Lung microvascular endothelial cell (primary cell): ENCODE data around the gene ATAD5. TPM values are rescaled to one million over a fixed set of nuclear protein-coding genes. Genes with fewer than 3 reads are reported as not detected.
"Not testable (repeated sequence)": the region's sequence is repeated elsewhere in the genome, so short reads cannot be mapped to it uniquely, and the experiment has no call there.

Experiments used
- DNase-seq, 2 donors: peaks; one replicate each; pipeline versions ENCODE4 v3.0.0 to v3.0.0-alpha.2; 2010; ENCODE audit warnings: low read depth in 2 of 2
- total RNA-seq: library from RNA; depleted of rRNA; stranded (reverse); fragments of >200 nt; gene quantifications from 2 replicates; pipeline ENCODE4 v1.2.1, GENCODE V29; 2014

ATAD5 gene
- total RNA-seq, 1 donor from 2014 or later = 0.79 TPM

DNA sequence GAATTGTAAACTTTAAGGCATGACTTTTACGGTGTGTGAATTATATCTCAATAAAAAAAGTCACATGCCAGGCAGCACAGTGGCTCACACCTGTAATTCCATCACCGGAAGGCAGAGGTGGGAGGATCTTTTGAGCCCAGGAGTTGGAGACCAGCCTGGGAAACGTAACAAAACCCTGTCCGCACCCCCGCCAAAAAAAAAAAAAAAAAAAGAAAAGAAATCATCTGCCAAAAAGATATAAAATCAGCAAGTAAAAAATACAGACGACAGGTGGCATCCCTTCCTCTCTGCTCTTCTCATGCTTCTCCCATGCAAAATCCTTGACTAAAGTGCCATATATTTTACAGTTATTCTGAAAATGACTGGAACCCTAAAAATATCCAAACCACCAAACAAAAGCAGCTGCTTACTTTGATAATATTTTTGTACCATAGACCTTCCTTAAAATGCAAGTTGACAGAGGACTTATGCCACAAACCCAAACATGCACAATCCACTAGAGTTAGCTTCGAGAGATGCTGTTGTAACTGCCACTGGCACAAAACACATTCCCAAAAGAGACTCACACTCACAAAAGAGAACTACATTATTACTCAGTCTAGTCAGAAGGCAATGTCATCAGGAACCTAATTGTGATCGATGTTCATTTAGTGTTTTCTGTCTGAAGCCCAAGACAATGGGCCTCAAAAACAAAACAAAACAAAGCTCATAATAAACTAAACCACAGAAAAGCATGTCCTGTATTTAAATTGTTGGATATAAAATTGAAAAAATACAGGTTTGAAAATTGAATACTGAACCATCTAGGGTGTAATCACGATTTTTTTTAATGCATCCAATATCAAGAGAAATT is 9.7 kb upstream of the ATAD5 start:
- no peak for DNase-seq

DNA sequence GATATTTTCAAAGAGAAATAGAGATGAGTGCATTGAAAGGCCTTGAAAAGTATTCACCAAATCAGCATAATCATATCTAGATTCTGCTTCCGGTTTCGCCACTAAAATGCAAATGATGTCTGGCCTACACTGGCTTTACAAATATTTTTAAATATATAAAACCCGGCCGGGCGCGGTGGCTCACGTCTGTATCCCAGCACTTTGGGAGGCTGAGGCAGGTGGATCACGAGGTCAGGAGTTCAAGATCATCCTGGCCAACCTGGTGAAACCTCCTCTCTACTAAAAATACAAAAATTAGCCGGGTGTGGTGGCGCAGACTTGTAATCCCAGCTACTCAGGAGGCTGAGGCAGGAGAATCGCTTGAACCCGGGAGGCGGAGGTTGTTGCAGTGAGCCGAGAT is 8.8 kb upstream of the ATAD5 start:
- not testable (repeated sequence) for DNase-seq

DNA sequence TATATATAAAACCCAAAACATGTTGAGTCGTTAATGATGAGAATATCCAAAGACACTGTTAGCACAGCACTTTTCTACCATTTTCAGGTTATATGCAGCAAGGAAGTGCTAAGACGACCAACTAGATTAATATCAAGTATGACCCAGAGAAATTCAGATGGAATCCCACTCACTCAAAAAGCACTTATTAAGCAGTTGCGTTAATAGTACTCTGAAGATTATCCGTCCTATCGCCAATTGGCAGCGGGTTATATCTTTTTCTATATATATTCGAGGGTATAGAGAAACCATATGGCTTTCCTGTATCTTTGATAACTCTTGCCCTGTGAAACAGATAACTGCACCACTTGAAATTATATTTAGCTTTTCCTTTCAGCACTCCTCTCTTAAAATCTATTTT is 8.3 kb upstream of the ATAD5 start:
- DNase-seq = no peak

DNA sequence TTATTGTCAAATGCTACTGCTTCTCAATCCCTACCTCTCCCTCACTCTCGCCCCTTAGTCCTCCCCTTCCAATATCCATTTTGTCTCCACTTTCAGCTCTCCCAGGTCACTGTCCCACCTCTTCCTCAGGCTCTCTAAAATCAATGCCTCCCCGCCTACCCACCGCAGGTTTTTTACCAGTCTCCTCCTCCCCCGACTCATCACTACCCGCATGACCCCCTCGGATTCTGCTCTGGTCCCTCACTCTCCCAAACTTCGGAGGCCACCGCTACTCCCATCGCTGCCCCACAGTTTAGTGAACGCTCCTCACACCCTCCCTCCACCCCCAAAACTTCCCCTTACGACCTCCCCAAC is 7.8 kb upstream of the ATAD5 start:
- DNase-seq = peak in 1 of 2 donors; percentile 21

DNA sequence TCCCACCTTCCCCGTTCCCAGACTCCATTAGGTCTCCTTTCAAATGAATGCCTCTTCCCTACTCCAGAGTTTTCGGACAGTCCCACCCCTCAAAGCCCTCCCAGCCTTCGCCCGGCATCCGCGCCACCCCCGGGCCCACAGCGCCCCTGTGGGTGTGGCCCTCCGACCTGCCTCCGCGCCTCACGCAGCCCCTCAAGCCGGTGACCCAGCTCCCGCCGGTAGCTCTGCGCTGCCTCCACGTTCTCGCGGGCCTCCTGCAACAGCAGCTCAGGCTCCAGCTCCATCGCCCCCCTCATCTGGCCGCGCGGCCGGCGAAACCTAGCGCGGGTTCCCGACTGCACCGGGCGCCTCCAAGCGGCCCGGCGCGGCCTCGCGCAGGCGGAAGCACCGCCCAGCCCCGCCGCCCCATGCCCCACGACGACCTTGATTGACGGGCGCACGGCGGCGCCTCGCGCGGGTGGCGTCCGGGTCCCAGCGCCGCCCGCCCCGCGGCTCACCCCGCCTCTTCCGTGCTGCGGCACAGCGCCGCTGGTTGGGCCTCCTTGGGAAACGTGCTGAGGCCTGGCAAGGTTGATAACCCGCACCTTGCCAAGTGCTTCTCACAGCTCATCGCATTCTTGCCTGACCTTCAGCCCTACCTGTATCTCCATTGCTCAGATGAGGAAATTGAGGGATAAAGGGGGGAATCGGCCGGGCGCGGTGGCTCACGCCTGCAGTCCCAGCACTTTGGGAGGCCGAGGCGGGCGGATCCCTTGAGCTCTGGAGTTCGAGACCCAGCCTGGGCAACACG is 7.2 kb upstream of the ATAD5 start, which contains the start of gene CRLF3:
Gene CRLF3, minus strand, starts transcription at position 337 of the 790 bp plus-strand sequence. Its CDS starts 41 bp downstream, at position 296.
- DNase-seq = peak; percentile 93 to 94

DNA sequence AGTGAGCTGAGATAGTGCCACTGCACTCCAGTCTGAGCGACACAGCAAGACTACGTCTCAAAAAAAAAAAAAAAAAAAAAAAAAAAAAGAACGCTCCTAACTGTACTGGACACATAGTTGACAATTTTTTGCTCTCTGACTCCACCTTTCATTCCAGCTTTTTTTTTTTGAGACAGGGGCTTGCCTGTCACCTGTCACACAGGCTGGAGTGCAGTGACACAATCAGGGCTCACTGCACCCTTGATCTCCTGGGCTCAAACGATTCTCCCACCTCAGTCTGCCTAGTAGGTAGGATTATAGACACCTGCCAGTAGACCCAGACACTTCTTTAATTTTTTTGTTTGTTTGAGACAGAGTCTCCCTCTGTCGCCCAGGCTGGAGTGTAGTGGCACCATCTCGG is 4.7 kb upstream of the ATAD5 start:
- DNase-seq = no peak

DNA sequence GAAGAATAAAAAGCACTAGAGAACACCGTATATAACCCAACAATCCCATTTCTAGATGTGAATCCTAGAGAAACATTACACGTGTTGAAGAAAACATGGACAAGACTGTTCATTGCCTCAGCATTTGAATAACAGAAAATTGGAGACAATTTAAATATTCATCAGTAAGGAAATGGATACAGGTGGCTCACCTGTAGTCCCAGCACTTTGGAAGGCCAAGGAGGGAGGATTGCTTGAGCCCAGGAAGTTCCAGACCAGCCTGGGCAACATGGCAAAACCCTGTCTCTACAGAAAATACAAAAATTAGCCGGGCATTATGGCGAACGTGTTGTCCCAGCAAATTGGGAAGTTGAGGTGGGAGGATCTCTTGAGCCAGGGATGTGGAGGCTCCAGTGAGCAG is 2.7 kb upstream of the ATAD5 start:
- DNase-seq = no peak

DNA sequence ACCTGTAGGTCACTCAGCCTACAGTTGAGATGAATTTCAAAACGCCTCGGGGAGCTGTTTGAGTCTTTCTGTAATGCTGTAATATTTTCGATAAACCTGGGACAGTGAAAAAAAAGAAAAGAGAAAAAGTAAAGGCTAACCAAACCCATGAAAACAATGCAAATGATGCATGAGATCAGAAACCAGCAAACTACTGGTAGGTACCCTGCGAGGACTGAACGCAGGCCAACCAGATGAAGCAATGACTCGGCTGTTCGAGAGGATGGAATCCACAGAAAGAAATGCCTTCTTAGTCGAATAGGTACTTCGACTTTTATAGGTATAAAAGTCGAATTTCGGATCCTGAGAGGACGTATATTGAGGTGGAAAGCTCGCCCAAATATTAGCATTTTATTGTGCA is 509 bp upstream of the ATAD5 start:
- DNase-seq = peak; percentile 22 to 30

DNA sequence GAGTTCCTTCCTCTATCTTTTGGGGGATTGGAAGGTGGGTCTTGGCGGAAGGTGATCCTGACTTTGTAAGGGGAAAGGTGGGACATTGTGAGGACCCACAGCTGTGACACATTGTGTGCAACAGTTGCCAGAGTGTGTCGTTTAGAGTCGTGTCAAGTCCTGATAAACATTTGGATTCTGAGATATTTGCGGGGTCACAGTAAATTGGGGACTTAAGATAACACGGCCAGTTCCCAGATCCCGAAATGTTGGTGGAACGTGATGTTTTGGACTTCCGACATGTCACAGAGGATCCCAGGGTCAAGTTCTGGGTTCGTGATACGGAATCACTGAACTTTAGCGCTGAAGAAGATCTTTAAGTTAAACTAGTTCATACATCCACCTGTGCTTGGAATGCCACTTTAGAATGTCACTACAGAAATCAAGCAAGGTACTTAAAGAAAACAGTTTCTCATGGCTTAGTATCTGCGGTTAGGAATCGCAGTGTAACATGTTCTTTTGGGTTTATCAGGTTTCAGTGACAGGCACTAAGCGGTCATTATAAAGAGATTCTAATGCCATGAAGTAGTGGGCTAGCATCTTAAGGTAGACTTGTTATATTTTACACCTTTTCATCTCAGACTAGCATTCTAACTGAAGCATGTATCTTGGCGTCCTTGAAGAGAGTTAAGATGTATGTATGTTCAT is 815 bp downstream of the ATAD5 start:
- DNase-seq = no peak

DNA sequence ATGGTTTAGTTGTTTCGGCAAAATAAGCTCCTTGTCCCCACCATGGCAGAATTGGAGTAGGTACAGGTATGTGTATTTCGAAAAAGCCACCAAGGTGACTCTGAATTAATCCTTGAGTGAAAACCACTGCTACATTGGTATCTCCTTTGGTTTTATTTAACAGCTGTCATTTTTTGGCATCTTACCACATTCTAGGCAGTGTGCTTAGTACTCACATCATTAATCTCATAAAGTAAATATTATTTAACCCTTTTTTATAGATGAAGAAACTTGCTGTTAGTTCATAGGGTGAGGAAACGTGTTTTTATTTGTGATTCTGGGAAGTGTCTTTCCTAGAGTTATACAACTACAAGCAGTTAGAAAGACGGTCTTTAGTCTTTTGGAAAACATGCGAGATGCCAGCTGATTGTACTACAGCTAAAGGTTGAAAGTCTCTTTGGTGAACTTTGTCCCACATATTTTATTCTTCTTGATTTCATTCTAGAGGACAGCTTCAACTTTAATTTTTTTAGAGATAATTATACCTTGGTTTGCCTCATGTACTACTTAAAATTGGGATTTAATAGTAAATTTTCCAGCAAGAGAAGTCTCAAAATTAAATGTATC is 6.5 kb downstream of the ATAD5 start:
- DNase-seq = no peak

DNA sequence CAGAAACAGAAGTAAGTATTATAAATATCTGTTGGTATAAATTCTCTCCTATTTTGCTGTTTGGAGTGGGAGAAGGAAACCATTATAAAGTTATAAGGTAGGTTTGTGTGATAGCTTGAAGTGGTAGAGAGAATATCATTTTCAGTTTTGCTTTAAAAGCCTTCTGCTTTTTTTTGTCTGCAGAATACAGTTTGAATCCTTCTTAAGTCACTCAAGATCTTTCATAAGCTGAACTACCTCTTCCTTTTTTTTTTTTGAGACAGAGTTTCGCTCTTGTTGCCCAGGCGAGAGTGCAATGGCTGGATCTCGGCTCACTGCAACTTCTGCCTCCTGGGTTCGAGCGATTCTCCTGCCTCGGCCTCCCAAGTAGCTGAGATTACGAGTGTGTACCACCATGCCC is 9.0 kb downstream of the ATAD5 start:
- no peak for DNase-seq

DNA sequence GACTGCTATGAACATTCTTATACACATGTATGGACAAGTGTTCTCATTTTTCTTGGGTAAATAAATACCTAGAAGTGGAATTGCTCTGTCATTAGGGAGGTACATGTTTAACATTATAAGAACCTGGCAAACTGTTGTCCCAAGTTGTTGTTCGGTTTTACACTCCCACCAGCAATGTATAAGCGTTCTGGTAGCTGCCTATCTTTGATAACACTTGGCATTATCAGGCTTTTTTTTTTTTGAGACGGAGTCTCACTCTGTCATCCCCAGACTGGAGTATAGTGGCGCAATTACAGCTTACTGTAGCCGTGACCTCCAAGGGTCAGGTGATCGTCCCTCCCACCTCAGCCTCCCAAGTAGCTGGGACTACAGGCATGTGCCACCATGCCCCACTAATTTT is 16.3 kb downstream of the ATAD5 start:
- DNase-seq = no peak

DNA sequence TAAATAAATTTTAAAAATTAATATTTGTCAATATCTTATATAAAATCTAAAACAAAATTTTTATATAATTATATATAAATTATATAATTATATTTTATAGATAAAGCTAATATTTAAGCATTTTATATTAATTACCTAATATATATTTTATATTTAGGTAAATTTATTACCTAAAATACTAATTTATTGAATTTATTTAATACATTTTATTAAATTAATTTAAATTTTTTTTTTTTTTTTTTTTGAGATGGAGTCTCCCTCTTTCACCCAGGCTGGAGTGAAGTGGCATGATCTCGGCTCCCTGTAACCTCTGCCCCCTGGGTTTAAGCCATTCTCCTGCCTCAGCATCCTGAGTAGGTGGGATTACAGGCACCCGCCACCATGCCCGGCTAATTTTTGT is 22.4 kb downstream of the ATAD5 start:
- DNase-seq = no peak

DNA sequence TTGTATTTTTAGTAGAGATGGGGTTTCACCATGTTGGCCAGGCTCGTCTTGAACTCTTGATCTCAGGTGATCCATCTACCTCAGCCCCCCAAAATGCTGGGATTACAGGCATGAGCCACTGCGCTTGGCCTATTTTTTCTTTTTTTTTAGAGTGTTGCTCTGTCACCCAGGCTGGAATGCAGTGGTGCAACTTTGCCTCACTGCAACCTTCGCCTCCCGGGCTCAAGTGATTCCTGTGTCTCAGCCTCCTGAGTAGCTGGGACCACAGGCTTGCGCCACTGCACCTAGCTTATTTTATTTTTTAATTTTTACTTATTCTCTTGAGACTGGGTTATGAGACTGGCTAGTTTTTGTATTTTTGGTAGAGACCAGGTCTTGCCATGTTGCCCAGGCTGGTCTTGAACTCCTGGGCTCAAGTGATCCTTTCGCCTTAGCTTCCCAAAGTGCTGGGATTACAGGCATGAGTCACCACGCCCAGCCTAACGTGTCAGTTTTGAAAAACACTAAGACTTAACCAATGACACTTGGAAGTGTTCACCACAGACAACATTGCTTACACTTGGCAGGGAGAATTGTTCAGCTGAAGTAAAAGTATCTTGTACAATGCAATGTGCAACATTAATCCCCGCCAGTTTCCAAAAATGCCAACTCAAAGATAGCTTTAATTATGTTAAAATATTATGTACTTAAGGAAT is 26.9 kb downstream of the ATAD5 start:
- no peak for DNase-seq

DNA sequence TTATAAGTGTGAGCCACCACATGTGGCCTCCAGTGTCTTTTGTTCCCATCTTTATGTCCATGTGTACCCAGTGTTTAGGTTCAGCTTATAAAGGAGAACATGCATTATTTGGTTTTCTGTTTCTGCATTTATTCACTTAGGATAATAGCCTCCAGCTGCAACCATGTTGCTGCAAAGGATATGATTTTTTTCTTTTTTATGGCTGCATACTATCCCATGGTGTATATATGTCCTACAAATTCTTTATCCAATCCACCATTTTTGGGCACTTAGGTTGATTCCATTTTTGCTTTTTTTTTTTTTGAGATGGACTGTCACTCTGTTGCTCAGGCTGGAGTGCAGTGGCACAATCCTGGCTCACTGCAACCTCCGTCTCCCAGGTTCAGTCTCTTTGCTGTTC is 32.9 kb downstream of the ATAD5 start:
- DNase-seq = no peak

DNA sequence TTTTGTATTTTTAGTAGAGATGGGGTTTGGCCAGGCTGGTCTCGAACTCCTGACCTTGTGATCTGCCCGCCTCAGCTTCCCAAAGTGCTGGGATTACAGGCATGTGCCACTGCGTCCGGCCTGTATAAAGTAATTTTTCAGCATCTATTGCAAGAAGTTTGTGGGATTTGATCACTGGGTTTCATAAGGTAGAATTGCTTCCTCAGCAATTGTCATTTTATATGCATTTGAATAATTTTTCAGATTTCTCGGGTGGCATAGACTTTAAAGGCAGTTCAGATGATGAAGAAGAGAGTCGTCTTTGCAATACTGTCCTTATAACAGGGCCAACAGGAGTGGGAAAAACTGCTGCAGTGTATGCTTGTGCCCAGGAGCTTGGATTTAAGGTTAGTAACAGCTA is 37.2 kb downstream of the ATAD5 start:
- no peak for DNase-seq

DNA sequence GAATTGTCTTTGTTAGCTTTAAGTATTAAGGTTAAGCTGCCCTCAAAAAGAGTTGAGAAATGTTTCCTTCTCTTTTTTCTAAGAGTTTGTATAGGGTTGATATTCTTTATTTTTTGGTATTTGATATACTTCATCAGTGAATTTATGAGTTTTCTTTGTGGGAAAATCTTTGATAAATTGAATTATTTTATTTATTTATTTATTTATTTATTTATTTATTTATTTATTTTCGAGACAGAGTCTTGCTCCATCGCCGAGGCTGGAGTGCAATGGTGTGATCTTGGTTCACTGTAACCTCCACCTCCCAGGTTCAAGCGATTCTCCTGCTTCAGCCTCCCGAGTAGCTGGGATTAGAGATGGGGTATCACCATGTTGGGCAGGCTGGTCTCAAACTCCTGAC is 54.4 kb downstream of the ATAD5 start:
- no peak for DNase-seq

DNA sequence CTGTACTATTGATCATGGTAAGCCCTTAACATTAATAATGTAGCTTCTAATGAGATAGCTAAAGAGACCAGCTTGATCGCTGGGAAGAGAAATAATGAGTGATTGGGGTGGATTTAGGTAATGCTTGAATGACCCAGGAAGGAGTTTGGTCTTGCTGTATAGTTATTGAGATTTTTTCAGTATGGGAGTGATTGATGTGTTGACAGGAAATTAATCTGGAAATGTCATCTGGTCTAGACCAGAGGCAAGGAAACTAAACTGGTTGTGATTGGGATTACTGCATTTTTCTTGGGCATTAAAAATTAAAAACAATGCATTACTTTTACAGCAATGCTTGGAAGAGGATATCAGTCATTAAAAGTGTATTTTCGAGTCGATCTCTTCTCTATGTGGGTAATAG is 62.5 kb downstream of the ATAD5 start:
- no peak for DNase-seq

DNA sequence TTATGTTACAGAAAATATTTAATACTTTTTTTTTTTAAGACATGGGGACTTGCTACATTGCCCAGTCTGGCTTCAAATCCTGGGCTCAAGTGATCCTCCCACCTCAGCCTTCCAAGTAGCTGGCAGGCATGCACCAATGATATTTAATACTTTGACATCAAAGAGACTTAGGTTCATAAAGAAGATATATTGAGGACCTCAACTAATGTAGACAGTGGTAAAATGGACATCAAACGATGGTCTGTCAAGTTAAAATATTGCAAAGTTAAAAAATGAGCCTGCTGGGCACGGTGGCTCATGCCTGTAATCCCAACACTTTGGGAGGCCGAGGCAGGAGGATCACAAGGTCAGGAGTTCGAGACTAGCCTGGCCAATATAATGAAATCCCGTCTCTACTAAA is 65.5 kb downstream of the ATAD5 start:
- no peak for DNase-seq

DNA sequence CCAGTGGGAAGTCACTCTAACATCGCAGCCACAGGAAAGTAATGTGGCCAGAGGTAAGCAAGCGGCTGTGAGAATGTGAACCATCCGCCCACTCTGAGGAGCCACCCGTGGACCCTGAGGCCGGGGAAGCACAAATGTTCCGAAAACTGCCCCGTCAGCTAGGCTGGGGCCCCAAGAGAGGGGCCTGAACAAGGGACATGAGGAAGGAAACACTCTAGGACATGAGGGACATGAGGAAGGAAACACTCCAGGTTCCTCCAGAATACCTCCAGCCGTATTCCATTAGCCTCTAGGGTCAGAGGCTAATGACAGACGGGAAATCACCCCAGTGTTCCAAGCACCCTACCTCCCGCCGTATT is 74.0 kb downstream of the ATAD5 start:
- DNase-seq = peak; percentile 23 to 26
